ENCODE results near the gene C12orf43. TPM values are rescaled to one million over a fixed set of nuclear protein-coding genes. Genes with fewer than 3 reads are reported as not detected.

C12orf43 gene
- total and polyA plus RNA-seq, 9 donors: 10.6 to 22.9 (median 16.4) TPM

GRCh38 chr12:120984351-120984898 lies 31.9 kb downstream of the C12orf43 start:
- H3K27ac ChIP-seq: no peak overlapping the region
- TF ChIP-seq EP300 (IDR thresholded peaks at IDR 0.05) (no peak), POLR2A (IDR thresholded peaks at IDR 0.05) (no peak)
- TF ChIP-seq, protein P1, sequence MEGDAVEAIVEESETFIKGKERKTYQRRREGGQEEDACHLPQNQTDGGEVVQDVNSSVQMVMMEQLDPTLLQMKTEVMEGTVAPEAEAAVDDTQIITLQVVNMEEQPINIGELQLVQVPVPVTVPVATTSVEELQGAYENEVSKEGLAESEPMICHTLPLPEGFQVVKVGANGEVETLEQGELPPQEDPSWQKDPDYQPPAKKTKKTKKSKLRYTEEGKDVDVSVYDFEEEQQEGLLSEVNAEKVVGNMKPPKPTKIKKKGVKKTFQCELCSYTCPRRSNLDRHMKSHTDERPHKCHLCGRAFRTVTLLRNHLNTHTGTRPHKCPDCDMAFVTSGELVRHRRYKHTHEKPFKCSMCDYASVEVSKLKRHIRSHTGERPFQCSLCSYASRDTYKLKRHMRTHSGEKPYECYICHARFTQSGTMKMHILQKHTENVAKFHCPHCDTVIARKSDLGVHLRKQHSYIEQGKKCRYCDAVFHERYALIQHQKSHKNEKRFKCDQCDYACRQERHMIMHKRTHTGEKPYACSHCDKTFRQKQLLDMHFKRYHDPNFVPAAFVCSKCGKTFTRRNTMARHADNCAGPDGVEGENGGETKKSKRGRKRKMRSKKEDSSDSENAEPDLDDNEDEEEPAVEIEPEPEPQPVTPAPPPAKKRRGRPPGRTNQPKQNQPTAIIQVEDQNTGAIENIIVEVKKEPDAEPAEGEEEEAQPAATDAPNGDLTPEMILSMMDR (IDR thresholded peaks at IDR 0.05): no peak
- no peaks in the 10 kb centered on the region for H3K27me3 ChIP-seq
- H3K36me3 ChIP-seq: no peaks in the 10 kb centered on the region
- H3K9me3 ChIP-seq: no peaks in the 10 kb centered on the region
- WGBS, 3 donors: 65 to 79% (median 78%) methylated on average over 3 of the region's 3 CpGs
- intact Hi-C loops (cut with DNase I): no loop called here
- no peak for DNase-seq
- no peaks in the 10 kb centered on the region for H3K4me1 ChIP-seq (ENCODE audit: insufficient read depth)
- no peak overlapping the region for H3K4me3 ChIP-seq

GRCh38 chr12:120983759-120984158 lies 32.5 kb downstream of the C12orf43 start:
- TF ChIP-seq, protein P1 (IDR thresholded peaks at IDR 0.05): no peak
- TF ChIP-seq POLR2A (IDR thresholded peaks at IDR 0.05) (no peak), EP300 (IDR thresholded peaks at IDR 0.05) (no peak)
- Histone ChIP-seq H3K27me3 (no peaks in the 10 kb centered on the region), H3K4me1 (ENCODE audit: insufficient read depth) (no peaks in the 10 kb centered on the region), H3K27ac (no peak overlapping the region), H3K4me3 (no peak overlapping the region), H3K36me3 (no peaks in the 10 kb centered on the region), H3K9me3 (no peaks in the 10 kb centered on the region)
- DNase-seq: no peak
- WGBS, 3 donors: 76 to 80% (median 78%) methylated on average over 4 of the region's 4 CpGs
- intact Hi-C loops (cut with DNase I): no loop called here

DNA sequence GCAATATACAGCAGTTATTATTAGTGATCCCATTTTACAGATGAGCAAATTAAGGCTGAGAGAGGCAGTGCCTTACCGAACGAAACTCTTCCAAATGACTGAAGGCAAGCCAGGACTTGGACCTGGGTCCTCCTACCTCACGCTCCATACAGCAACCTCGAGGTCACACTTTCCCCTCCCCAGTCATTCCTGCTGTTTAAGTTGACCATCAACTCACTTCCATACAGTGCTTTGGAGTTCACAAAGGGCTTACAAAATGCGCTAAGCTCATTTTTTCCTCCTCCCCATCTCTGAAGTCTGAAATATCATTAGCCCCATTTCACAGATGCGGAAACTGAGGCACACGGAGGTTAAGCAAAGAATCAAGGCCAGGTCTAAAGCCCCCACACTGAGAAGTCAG lies 33.6 kb downstream of the C12orf43 start:
- Histone ChIP-seq H3K27ac (no peak overlapping the region), H3K9me3 (no peaks in the 10 kb centered on the region), H3K27me3 (no peaks in the 10 kb centered on the region), H3K36me3 (no peaks in the 10 kb centered on the region), H3K4me1 (ENCODE audit: insufficient read depth) (no peaks in the 10 kb centered on the region), H3K4me3 (no peak overlapping the region)
- 77 to 91% (median 81%) methylated on average over 7 of the region's 7 CpGs for WGBS, 3 donors
- no peak for TF ChIP-seq POLR2A (IDR thresholded peaks at IDR 0.05)
- TF ChIP-seq EP300 (IDR thresholded peaks at IDR 0.05): no peak
- intact Hi-C loops (cut with DNase I): no loop called here
- no peak for DNase-seq

DNA sequence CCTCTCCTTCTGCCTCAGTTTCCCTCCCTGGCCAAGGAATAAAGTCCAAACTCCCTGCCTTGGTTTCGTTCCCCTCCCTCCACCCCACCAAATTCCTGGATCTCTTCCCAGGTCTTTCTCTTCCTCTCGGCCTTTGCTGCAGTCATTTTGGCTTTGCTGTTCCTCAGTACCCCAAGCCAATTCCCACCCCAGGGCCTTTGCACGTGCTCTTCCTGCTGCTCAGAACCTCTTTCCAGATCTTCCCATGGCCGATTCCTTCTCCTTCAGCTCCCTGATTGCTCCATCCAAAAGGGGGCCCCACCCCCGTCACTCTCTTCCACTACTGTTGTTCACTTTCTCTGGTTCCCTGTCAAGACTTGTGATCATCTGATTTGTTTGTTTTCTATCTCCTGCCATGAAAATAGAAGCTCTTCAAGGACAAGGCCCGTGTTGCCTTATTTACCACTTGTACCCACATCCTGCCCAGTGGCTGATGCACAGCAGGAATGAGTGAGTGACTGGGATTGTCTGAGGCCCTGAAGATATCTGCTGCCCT lies 34.8 kb downstream of the C12orf43 start:
- no peak overlapping the region for H3K27ac ChIP-seq
- intact Hi-C loops (cut with DNase I): no loop called here
- no peaks in the 10 kb centered on the region for H3K4me1 ChIP-seq (ENCODE audit: insufficient read depth)
- TF ChIP-seq EP300 (IDR thresholded peaks at IDR 0.05) (no peak), POLR2A (IDR thresholded peaks at IDR 0.05) (no peak)
- TF ChIP-seq, protein P1 (IDR thresholded peaks at IDR 0.05): no peak
- no peak for DNase-seq
- WGBS, 3 donors: 64 to 75% (median 67%) methylated on average over 6 of the region's 6 CpGs
- H3K36me3 ChIP-seq: no peaks in the 10 kb centered on the region
- H3K27me3 ChIP-seq: no peaks in the 10 kb centered on the region
- no peaks in the 10 kb centered on the region for H3K9me3 ChIP-seq
- no peak overlapping the region for H3K4me3 ChIP-seq

DNA sequence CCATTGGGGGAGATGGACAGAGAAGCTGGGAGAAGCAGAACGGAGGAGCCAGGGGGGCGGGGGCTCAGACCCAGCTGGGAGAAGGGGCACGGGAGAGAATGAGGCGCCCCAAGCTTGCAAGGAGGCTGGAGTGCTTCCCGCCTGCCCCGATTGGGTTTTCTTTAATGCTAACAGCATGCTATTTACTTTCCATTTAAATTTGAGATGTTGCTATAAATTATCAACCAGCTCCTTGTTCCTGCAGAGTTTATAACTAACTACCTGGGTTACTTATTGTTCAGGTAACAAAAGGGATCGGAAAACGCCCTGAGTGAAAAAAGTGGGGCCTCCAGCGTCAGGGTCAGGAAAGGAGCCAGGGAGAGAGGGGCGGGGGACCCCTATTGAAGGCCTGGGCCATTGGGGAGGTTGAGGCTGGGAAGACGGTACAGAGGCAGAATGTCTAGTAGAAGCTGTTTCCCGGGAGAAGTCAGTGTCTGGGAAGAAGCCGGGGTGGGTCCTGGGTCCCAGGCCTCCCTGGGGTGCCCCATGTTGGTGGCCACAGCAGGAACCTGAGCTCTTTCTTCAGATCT lies 35.4 kb downstream of the C12orf43 start:
- H3K4me1 ChIP-seq (ENCODE audit: insufficient read depth): no peaks in the 10 kb centered on the region
- H3K36me3 ChIP-seq: no peaks in the 10 kb centered on the region
- H3K4me3 ChIP-seq: no peak overlapping the region
- 70 to 77% (median 74%) methylated on average over 13 of the region's 13 CpGs for WGBS, 3 donors
- H3K27me3 ChIP-seq: no peaks in the 10 kb centered on the region
- no peak for DNase-seq
- H3K27ac ChIP-seq: no peak overlapping the region
- TF ChIP-seq, protein P1 (IDR thresholded peaks at IDR 0.05): no peak
- no peak for TF ChIP-seq POLR2A (IDR thresholded peaks at IDR 0.05)
- no peak for TF ChIP-seq EP300 (IDR thresholded peaks at IDR 0.05)
- no peaks in the 10 kb centered on the region for H3K9me3 ChIP-seq
- intact Hi-C loops (cut with DNase I): no loop called here
